Measurements from ENCODE around the gene DNMT3B. TPM values are rescaled to one million over a fixed set of nuclear protein-coding genes. Genes with fewer than 3 reads are reported as not detected.
"Not testable (repeated sequence)": the region's sequence is repeated elsewhere in the genome, so short reads cannot be mapped to it uniquely, and the experiment has no call there.

DNMT3B gene
- total and polyA plus RNA-seq, 5 experiments from 2014 or later = 0.08 to 0.82 (median 0.55) TPM; not detected in 1

DNA sequence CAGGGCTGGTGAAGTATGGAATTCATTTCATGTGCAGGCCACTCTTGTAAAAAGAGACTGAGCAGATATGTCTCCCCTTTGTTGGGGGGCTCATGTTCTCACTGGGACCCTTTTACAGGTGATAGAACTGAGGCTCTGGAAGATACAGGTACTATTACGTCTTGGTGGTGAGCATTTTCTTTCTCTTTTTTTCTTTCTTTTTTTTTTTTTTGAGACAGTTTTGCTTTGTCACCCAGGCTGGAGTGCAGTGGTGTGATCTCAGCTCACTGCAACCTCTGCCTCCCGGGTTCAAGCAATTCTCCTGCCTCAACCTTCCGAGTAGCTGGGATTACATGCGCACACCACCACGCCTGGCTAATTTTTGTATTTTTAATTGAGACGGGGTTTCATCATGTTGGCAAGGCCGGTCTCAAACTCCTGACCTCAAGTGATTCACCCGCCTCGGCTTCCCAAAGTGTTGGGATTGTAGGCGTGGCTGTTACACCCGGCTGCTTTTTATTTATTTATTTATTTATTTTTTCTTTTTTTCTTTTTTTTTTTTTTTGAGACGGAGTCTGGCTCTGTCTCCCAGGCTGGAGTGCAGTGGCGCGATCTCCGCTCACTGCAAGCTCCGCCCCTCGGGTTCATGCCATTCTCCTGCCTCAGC lies 3.2 kb downstream of the DNMT3B start:
- POLR2A ChIA-PET, H3K36me3 Mint-ChIP-seq, DNase-seq, H3K27me3 Mint-ChIP-seq, ATAC-seq, H3K9me3 Mint-ChIP-seq, H3K4me3 Mint-ChIP-seq: not testable (repeated sequence)
- H3K4me1 Mint-ChIP-seq = peaks cover 11 to 28% (median 19%) of the 10 kb centered on the region in 4 donors
- H3K27ac Mint-ChIP-seq = peak overlapping the region in 3 of 10 donors; percentile 11 to 77 (median 69)

DNA sequence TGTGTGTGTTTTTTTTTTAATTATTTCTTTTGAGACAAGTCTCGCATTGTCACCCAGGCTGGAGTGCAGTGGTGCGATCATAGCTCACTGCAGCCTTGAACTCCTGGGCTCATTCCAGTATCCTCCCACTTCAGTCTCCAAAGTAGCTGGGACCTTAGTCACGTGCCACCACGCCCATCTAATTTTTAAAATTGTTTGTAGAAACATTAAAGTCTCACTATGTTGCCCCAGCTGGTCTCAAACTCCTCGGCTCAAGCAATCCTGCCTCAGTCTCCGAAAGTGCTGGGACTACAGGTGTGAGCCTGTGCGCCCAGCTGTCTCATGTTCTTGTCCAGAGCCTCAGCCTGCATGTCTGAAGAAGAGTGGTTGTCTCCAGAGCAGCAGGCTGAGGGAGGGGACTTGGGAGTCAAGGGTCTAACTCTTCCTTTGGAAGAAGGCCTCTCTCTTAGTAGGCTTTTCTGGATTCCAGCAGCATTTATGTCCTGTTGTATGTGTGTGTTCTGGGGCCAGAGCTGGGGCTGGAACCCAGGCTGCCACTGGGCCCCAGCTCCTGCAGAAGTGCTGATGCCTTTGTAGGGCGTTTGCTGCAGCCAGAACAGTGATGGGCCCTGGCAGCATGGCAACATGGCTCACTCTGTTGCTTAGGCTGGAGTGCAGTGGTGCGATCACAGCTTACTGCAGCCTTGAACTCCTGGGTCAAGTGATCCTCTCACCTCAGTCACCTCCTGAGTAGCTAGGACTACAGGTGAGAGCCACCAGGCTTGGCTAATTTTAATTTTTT lies 5.4 kb downstream of the DNMT3B start:
- Mint-ChIP-seq H3K4me3 (no peak overlapping the region), H3K36me3 (no peaks in the 10 kb centered on the region), H3K9me3 (no peaks in the 10 kb centered on the region), H3K27me3 (no peaks in the 10 kb centered on the region), H3K4me1 (peaks cover 11 to 44% (median 29%) of the 10 kb centered on the region in 4 donors), H3K27ac (peak overlapping the region in 3 of 10 donors; percentile 37 to 62 (median 41))
- DNase-seq (no peak), ATAC-seq (no peak)
- POLR2A ChIA-PET = no interaction called here

DNA sequence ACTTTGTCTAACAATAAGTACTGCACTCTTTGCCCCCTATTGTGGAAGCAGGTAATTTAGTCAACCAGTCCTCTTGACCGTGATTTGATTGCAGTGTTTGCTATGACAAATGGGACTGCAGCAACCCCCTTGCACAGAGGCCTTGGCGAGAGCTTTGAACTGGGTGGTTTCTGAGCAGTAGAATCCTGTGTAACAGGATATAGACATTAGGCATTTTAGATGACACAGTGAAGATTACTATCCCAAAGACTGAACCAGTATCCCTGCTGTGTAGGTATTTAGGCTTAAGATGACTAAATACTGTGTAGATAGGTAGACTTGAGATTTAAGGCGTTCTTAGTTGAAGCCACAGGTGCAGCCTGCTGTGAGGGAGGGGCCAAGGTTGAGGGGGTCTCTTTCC lies 9.9 kb downstream of the DNMT3B start:
- Mint-ChIP-seq H3K4me3 (peak overlapping the region in 5 of 10 donors; percentile 16 to 56 (median 40)), H3K4me1 (peaks cover 12 to 55% (median 30%) of the 10 kb centered on the region in 4 donors), H3K27ac (peak overlapping the region in 7 of 10 donors; percentile 36 to 86 (median 60)), H3K9me3 (no peaks in the 10 kb centered on the region), H3K27me3 (no peaks in the 10 kb centered on the region), H3K36me3 (no peaks in the 10 kb centered on the region)
- POLR2A ChIA-PET = no interaction called here
- DNase-seq (no peak), ATAC-seq (peak; percentile 36 to 46)

- no peak for DNase-seq
- Mint-ChIP-seq H3K4me1 (peaks cover 12 to 59% (median 30%) of the 10 kb centered on the region in 4 donors), H3K36me3 (no peaks in the 10 kb centered on the region), H3K4me3 (peak overlapping the region in 1 of 10 donors; percentile 35), H3K27me3 (no peaks in the 10 kb centered on the region), H3K9me3 (no peaks in the 10 kb centered on the region), H3K27ac (peak overlapping the region in 6 of 10 donors; percentile 9 to 80 (median 54))
- ATAC-seq = no peak
- POLR2A ChIA-PET = interaction anchor here (0.7 kb wide), 2 partner anchors 24 to 943 kb away, joined by 3 to 9 read pairs; no protein-coding TSS in a partner anchor
Observed at GRCh38 chr20:32773223-32773622, 11.0 kb downstream of the DNMT3B start.

DNA sequence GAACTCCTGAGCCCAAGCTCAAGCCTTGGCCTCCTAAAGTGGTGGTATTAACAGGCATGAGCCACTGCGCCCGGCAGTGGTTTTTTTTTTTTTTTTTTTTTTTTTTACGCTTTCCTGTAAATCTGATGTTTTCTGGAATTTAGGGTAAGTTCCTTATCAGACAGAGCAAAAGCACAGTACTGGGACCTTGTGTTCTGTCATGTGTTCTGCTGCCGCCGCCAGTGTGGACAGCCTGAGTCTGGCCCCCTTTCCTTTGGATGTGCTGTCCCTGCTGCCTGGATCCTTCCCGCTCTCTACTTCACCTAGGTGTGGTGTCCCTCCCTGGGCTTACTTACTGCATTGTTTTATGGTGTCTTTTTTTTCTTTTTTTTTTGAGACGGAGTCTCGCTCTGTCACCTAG lies 11.7 kb downstream of the DNMT3B start:
- peak overlapping the region in 1 of 10 donors; percentile 41 for H3K27ac Mint-ChIP-seq
- H3K9me3 Mint-ChIP-seq = no peaks in the 10 kb centered on the region
- no peak overlapping the region for H3K4me3 Mint-ChIP-seq
- no peaks in the 10 kb centered on the region for H3K27me3 Mint-ChIP-seq
- ATAC-seq (no peak), DNase-seq (no peak)
- H3K4me1 Mint-ChIP-seq = peaks cover 17 to 65% (median 35%) of the 10 kb centered on the region in 4 donors
- no peaks in the 10 kb centered on the region for H3K36me3 Mint-ChIP-seq
- POLR2A ChIA-PET = interaction anchor here (0.6 to 0.7 kb wide), 4 partner anchors 23 to 942 kb away, joined by 3 to 9 read pairs (median 5); no protein-coding TSS in a partner anchor

- ATAC-seq (peak in 1 of 2 donors; percentile 45), DNase-seq (peak in 1 of 10 donors; percentile 40)
- H3K9me3 Mint-ChIP-seq = no peaks in the 10 kb centered on the region
- H3K36me3 Mint-ChIP-seq = no peaks in the 10 kb centered on the region
- H3K4me3 Mint-ChIP-seq = peak overlapping the region in 3 of 10 donors; percentile 12 to 50 (median 18)
- POLR2A ChIA-PET = interaction anchor here (0.7 to 1.1 kb wide), 3 partner anchors 38 to 99 kb away, joined by 3 to 4 read pairs (median 4); no protein-coding TSS in a partner anchor
- H3K27me3 Mint-ChIP-seq = no peaks in the 10 kb centered on the region
- peak overlapping the region in 8 of 10 donors; percentile 11 to 84 (median 62) for H3K27ac Mint-ChIP-seq
- peaks cover 17 to 58% (median 35%) of the 10 kb centered on the region in 4 donors for H3K4me1 Mint-ChIP-seq
Observed at GRCh38 chr20:32775336-32775991, 13.3 kb downstream of the DNMT3B start.

DNA sequence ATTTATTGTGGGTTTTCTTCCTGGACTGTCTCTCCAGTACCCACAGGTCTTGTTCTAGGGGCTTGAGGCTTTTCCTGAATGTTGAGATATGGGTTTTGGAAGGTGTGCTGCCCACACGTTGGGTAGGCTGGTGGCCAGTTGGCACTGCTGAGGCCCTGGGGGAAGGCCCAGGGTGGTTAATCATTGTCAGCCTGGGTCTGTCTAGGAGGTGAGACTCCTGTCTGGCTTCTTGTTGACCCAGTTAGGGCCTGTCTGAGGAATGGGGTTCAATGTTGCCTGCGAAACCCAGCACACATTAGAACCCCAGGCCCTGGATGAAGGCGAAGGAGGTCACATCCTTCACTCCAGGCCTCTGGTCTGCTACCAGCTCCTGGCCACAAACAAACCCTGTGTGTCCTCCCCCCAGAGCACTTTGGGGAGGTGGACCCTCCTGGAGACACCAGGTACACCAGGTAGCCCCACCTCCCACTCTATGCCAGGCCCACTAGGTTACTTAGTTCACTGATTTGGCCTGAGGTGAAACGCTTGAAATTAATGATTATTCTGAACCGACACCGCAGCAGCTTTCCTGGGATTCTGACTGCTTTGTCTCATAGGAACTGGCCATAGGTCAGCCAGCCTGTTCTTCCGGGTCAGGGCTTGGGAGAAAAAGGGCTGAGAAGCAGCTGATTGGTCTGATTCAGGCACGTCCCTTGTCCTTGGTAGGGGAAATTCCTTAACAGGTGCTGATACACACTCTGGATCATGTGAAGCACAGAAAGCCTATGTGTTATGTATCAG lies 15.2 kb downstream of the DNMT3B start:
- Mint-ChIP-seq H3K4me1 (peaks cover 11 to 39% (median 19%) of the 10 kb centered on the region in 4 donors), H3K27me3 (no peaks in the 10 kb centered on the region), H3K4me3 (no peak overlapping the region), H3K9me3 (no peaks in the 10 kb centered on the region), H3K36me3 (no peaks in the 10 kb centered on the region), H3K27ac (peak overlapping the region in 4 of 10 donors; percentile 16 to 81 (median 36))
- DNase-seq (no peak), ATAC-seq (no peak)
- POLR2A ChIA-PET = interaction anchor here (1.2 to 2.3 kb wide), 4 partner anchors 15 to 104 kb away, joined by 4 to 11 read pairs (median 6); partner anchors contain the start of genes C20orf203, COMMD7 and DNMT3B

- Mint-ChIP-seq H3K27me3 (no peaks in the 10 kb centered on the region), H3K9me3 (no peaks in the 10 kb centered on the region), H3K36me3 (no peaks in the 10 kb centered on the region), H3K4me3 (no peak overlapping the region), H3K27ac (no peak overlapping the region), H3K4me1 (peaks cover 8 to 29% (median 16%) of the 10 kb centered on the region in 4 donors)
- ATAC-seq (no peak), DNase-seq (no peak)
- POLR2A ChIA-PET = interaction anchor here (2.3 kb wide), 1 partner anchor 106 kb away, joined by 11 read pairs; the partner anchor contains the start of gene C20orf203
Observed at GRCh38 chr20:32779500-32780211, 17.5 kb downstream of the DNMT3B start.

GRCh38 chr20:32780278-32780677 lies 18.1 kb downstream of the DNMT3B start:
- DNase-seq (no peak), ATAC-seq (no peak)
- Mint-ChIP-seq H3K4me3 (no peak overlapping the region), H3K9me3 (no peaks in the 10 kb centered on the region), H3K27ac (no peak overlapping the region), H3K4me1 (peaks cover 8 to 26% (median 15%) of the 10 kb centered on the region in 4 donors), H3K36me3 (no peaks in the 10 kb centered on the region), H3K27me3 (no peaks in the 10 kb centered on the region)
- POLR2A ChIA-PET = no interaction called here

DNA sequence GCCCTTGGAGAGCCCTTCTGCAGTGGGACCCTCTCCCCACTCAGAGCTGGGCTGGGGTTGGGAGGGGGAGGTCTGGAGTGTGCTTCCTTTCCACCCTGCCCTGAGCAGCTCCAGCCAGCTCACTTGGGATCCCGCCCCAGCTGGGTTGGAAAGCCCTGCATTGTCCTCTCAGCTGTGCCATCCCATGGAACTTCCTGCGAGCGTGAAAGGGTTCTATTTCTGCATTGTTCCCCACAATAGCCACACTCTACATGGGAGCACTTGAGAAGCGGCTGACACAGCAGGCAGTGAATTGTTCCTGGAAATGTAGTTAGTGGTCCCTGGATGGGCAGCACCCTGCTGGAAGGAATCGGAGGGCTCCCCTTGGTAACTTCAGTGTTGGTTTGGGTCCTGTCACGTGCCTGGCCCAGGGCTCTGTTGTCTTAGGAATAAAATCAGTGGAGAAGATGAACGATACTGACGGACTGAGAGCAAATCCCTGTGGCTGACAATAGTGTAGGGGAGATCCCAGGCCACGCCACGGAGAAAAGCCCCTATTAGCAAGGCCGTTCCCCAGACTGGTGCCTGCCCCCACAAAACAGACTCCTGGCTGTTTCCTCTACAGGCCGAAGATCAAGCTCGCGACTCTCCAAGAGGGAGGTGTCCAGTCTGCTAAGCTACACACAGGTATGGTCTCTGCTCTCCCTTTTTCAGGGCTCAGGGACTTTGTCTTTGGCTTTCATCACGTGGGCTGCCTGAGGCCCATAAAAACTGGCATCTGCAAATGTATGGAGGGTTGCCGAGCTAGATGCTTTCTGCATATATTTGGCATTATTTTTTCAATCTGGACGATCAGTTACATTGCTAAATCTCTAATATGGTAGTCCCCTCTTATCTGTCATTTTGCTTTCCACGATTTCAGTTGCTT lies 18.8 kb downstream of the DNMT3B start:
- peak overlapping the region in 1 of 10 donors; percentile 8 for H3K27ac Mint-ChIP-seq
- no peak overlapping the region for H3K4me3 Mint-ChIP-seq
- H3K36me3 Mint-ChIP-seq = no peaks in the 10 kb centered on the region
- no peak for ATAC-seq
- no peaks in the 10 kb centered on the region for H3K9me3 Mint-ChIP-seq
- no peak for DNase-seq
- POLR2A ChIA-PET = no interaction called here
- no peaks in the 10 kb centered on the region for H3K27me3 Mint-ChIP-seq
- peaks cover 8 to 20% (median 13%) of the 10 kb centered on the region in 4 donors for H3K4me1 Mint-ChIP-seq
